ENCODE measurements around the gene SERPINA4.
"Not testable (repeated sequence)": the region's sequence is repeated elsewhere in the genome, so short reads cannot be mapped to it uniquely, and the experiment has no call there.

SERPINA4 gene

DNA sequence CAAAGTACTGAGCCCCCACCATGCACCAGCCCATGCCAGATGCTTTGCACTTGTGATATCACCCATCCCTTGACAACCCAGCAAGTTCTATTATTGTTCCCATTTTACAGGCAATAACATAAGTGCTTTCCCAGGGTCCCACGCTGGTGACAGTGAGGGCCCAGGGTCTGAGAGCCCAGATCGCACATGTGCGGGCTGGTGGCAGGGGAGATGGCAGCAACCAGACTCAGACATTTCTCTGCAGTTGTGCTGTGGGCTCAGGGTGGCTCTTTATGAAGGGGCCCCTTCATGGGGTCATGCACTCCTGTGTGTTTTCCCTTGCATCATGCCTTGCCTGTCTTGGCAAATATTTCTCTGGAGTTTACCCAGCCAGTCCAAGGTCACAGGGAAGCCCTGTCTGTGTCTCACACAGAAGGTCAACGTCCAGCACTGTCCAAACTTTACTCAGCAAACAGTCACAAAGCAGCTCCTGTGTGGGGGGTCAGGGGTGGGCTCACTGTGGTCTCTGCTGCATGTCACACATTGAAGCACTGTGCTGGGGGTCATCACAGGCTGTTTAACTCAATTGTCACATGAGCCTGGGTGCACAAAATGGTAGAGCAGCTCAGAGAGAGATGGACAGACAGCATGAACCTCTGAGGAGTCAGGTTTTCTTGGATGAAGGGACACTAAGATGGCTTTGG lies 32.6 kb downstream of the SERPINA4 start:
- no peak for DNase-seq

DNA sequence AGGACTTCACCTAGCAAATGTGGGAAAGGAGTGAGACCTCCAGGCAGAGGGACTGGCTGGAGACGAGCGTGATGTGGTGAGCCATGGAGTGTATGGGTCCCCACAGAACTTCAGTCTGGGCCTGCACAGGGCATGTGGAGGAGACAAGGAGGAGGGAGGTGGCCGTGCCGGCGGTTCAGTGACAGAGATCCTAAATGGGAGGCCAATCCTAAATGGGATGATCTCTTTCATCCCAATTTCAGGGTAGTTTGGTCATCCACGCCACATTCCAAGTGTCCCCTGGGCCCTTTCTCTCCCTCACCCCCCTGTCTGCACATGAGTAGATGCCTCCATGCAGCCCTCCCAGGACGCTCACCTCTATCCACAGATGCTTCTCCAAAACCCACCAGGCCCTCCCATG lies 33.2 kb downstream of the SERPINA4 start:
- DNase-seq = no peak

DNA sequence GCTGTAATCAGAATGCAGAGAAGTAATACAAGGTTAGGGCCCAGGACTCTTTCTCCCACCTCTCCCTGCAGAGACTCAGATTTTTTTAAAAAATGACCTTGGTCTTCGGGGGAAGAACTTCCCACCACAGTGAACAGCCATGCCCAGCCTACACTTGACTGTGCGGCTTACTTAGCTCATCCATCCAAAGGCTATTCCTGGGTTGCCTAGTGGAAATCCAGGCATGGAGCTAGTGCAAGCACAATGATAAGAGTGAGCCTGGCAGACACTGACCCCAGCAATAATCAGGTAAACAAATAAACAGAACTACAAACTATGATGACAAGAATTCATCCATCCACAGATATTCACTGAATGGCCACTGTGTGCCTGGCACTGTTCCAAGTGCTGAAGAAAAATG lies 34.7 kb downstream of the SERPINA4 start:
- DNase-seq = no peak

DNA sequence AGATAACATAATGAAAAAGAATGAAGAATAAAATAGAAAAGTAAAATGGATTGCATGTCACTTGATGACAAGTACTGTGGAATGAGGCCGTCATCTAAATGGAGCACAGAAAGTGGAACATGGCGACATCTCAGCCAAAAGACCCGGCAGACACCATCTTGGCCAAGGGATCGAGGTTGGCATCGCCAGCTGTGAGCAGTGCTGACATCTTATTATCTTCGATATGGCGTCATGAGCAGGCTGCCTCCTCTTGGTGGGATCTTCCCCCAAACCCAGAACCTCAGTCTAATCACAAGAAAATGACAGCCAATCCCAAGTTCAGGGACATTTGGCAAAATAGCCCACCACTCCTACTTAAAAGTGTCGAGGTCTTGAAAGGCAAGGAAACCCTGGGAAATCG lies 35.1 kb downstream of the SERPINA4 start:
- DNase-seq = no peak

- no peak for DNase-seq
These were observed 36.5 kb downstream of the SERPINA4 start for GRCh38 chr14:94597788-94598187.

- no peak for DNase-seq
These were observed 37.2 kb downstream of the SERPINA4 start for GRCh38 chr14:94598506-94598815.

DNA sequence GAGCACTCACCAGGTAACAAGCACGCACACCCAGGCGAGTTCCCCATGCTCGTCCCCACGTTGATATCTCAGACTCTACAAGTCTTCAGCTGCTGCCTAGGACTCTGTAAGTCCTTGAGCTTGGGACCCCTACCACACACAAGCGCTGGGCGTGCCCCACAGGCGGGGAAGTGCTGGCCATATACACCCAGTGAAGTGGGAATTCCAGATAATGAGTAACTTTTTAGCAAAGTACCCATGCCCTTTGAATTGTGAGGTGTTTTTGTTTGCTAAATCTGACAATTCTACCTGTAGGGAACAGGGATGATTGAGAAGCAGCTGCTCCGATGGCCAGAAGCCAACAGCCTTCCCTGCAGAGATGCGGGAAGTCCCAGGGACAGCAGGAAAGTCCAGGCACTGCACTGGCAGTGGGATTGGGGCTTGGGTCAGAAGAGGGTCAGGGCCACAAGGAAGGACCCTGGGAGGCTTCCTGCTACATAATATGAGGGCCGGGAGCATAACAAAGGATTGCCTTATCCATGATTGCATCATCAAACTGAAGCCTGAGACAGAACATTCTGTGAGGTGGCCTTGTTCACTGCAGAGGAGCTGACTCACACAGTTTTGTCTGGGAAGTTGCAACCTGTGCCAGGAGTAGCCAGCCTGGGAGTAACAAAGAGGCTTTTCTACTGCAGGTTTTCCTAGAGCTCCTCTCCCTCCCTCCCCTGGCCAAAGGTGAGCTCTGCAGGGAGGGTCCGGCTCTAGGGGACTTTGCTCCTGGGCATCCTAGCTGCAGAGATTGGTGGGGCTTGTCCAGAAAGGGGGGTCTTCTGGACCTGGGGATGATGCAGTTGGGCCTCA lies 37.8 kb downstream of the SERPINA4 start:
- DNase-seq = no peak

- no peak for DNase-seq
These were observed 38.4 kb downstream of the SERPINA4 start for GRCh38 chr14:94599656-94600004.

DNA sequence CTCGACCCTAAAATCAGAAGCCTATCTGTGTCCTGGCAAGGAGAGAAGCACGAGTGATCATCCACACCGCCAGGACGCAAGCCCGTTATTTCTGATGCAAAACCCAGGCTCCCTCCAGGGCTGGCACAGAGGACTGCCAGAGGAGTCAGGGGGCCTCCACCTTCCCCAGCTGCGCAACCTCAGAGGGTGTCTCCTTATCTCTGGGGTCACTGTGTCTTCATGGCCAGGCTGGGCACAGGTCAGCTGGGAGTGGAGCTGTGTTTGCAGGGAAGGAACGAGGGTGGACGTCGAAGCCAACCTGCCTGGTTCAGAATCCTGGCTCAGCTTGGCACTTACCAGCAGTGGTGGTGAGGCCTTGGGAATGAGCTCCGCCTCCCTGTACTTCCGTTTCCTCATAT lies 38.9 kb downstream of the SERPINA4 start:
- no peak for DNase-seq

DNA sequence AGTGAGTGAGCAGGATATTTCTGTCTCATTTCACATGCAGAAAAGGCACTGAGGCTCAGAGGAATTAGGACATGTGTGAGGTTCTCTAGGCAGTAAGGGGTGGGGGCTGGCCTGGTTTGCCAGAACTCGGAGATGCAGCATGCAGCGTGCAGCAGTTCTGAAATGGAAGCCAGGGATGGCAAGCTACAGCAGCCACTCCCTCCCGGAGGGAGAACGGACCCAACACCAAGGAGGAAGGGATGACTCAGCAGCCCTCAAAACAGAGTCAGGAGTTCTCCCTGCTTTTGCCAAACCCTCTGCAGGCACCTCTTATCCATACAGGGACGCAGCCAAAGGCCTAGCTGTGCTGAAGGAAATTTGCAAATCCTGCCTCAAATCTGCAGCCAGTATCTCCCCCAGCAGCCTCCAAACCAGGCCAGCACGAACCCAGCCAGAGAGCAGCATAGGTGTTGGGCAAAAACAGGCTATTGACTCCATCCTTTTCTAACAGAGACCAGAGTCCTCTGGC lies 40.7 kb downstream of the SERPINA4 start:
- no peak for DNase-seq

- no peak for DNase-seq
These were observed 41.5 kb downstream of the SERPINA4 start for GRCh38 chr14:94602722-94603121.

GRCh38 chr14:94605361-94605760 lies 44.1 kb downstream of the SERPINA4 start:
- no peak for DNase-seq

DNA sequence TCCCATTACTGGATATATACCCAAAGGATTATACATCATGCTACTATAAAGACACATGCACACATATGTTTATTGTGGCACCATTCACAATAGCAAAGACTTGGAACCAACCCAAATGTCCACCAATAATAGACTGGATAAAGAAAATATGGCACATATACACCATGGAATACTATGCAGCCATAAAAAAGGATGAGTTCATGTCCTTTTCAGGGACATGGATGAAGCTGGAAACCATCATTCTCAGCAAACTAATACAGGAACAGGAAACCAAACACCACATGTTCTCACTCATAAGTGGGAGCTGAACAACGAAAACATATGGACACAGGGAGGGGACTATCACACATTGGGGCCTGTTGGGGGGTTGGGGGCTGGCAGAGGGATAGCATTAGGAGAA lies 47.7 kb downstream of the SERPINA4 start:
- DNase-seq = not testable (repeated sequence)

- no peak for DNase-seq
These were observed 49.9 kb downstream of the SERPINA4 start for GRCh38 chr14:94611179-94611578.

GRCh38 chr14:94612174-94612573 lies 50.9 kb downstream of the SERPINA4 start, which contains the start of gene SERPINA3:
Gene SERPINA3 (plus strand): TSS chr14:94612391. CDS start chr14:94614442, 2,051 bp downstream.
- DNase-seq = no peak

DNA sequence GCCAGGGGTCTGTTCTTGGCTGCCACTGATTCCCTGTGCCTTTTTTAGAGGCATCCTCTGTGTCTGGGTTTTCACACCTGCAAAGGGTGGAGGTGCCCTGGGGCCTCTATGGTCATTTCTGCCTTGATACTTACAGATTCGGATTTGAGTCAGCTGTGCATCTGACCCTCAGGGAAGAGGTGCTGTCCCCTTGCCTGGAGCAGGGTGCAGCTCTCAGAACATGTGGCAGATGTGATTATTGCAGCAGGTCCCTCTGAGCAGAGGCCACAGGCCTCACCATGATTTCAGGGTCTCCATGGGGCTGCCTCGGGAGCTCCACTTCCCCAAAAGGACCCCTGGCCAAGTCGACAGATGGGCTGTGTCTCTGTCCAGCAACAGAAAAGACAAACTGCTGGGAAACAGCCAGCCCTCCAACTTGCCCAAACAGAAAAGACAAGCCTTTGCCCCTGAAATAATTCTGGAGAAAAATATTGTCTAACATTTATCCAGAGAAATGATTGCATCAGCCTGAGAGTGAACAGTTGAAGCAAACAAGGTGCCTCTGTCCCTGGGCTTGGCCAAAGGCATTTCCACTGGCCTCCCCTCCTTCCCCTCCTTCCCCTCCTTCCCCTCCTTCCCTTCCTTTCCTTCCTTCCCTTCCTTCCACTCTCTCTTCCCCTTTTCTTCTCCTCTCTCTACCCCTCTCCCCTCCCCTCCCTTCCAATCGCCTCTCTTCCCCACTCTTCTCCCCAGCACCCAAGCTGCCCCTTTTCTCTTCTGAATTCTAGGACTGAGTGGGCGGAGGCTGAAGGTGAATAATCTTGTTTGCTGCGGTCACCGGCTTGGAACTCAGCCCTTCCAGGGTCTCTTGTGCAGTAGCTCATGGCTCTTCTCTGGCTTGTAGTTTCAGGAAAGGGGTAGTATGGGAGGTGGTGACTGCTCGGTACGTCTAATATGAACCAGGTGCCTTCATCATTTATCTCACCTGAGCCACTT lies 51.6 kb downstream of the SERPINA4 start:
- no peak for DNase-seq

GRCh38 chr14:94613720-94614644 lies 52.7 kb downstream of the SERPINA4 start:
- no peak for DNase-seq

GRCh38 chr14:94614802-94615201 lies 53.6 kb downstream of the SERPINA4 start:
- DNase-seq = no peak

DNA sequence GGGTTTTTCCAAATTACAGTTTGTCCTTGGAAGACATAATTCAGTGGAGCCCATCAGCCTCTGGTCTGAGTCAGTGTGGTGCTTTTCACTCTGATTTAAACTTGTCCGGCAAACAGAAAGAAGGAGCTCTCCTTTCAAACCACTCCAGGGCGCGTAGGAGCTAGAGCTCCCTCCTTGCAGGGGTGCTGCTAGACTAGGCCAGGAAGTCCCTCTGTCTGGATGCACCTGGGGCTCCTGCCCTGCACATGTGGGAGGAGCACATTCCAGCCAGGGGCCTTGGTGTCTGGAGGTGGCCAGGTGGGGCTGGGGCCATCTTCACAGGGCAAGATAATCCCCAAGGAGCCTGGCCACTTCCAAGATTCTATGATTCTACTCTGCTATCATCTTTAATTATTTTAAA lies 54.0 kb downstream of the SERPINA4 start:
- DNase-seq = no peak

DNA sequence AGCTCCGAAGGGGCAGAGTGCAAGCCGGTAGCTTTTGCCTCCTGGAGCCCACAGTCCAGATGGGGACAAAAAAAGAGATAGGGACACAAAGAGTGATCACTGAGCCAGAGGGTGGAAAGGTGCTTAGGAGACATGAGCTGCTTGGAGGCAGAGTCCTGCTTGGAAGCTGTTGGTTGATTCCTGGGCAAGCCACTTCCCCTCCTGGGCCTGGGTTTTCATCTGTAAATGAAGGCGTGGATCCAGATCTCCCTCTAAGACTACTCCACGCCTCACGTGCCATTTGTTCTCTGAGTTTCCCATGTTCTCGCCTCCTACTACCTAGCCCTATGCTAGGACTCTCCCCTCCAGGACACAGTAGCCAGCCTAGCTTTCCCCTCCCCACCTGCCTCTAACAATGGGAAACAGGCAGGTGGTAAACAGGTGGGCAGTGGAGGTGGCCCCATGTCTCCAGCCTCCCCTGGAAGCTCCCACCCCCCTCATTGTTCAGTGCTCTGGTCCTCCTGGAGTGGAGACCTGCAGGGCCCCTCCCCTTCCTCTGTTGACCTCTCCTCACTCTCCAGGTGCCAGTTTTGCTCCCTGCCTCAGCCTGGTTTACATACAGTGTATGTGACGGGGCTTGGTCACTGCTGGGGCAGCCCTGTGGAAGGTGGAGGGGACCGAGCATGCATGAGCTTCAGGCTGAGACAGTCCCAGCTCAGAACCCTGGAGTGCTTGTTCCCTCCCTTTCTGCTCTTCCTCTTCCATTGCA lies 54.8 kb downstream of the SERPINA4 start:
- no peak for DNase-seq

GRCh38 chr14:94617366-94617941 lies 56.2 kb downstream of the SERPINA4 start:
- DNase-seq = no peak
